ENCODE measurements around the gene NTN5. TPM values are rescaled to one million over a fixed set of nuclear protein-coding genes. Genes with fewer than 3 reads are reported as not detected.
"Not testable (repeated sequence)": the region's sequence is repeated elsewhere in the genome, so short reads cannot be mapped to it uniquely, and the experiment has no call there.

Gene NTN5
- total RNA-seq, 1 experiment from 2014 or later: 0.05 TPM

GRCh38 chr19:48657828-48658227 lies 15.0 kb downstream of the NTN5 start:
- in situ Hi-C loops (cut with HindIII; ENCODE audit: low pct_unique_long_range_greater_than_20kb, low sequenced_read_pairs); DNase-seq (ENCODE audit: low read depth, low spot score): not testable (repeated sequence)

GRCh38 chr19:48656840-48657474 lies 15.9 kb downstream of the NTN5 start:
- in situ Hi-C loops (cut with HindIII; ENCODE audit: low pct_unique_long_range_greater_than_20kb, low sequenced_read_pairs): no loop called here
- DNase-seq (ENCODE audit: low read depth, low spot score): no peak

GRCh38 chr19:48654299-48655059 lies 18.3 kb downstream of the NTN5 start:
- no peak for DNase-seq (ENCODE audit: low read depth, low spot score)
- in situ Hi-C loops (cut with HindIII; ENCODE audit: low pct_unique_long_range_greater_than_20kb, low sequenced_read_pairs): no loop called here

- DNase-seq (ENCODE audit: low read depth, low spot score): no peak
- in situ Hi-C loops (cut with HindIII; ENCODE audit: low pct_unique_long_range_greater_than_20kb, low sequenced_read_pairs): no loop called here
These were observed 21.2 kb downstream of the NTN5 start for GRCh38 chr19:48651683-48652048.

GRCh38 chr19:48650974-48651682 lies 21.7 kb downstream of the NTN5 start:
- in situ Hi-C loops (cut with HindIII; ENCODE audit: low pct_unique_long_range_greater_than_20kb, low sequenced_read_pairs): no loop called here

GRCh38 chr19:48648134-48648533 lies 24.7 kb downstream of the NTN5 start:
- in situ Hi-C loops (cut with HindIII; ENCODE audit: low pct_unique_long_range_greater_than_20kb, low sequenced_read_pairs): no loop called here
- no peak for DNase-seq (ENCODE audit: low read depth, low spot score)

More at GRCh38 chr19:48650974-48651682, 21.7 kb downstream of the NTN5 start:
- no peak for DNase-seq (ENCODE audit: low read depth, low spot score)

GRCh38 chr19:48646722-48647216 lies 26.0 kb downstream of the NTN5 start:
- in situ Hi-C loops (cut with HindIII; ENCODE audit: low pct_unique_long_range_greater_than_20kb, low sequenced_read_pairs): no loop called here
- DNase-seq (ENCODE audit: low read depth, low spot score): no peak

GRCh38 chr19:48646001-48646721 lies 26.7 kb downstream of the NTN5 start, which contains the start of gene CA11:
Gene CA11, minus strand, starts transcription at chr19:48646187. Its CDS starts 555 bp downstream, at chr19:48645632.
- peak; percentile 87 for DNase-seq (ENCODE audit: low read depth, low spot score)
- in situ Hi-C loops (cut with HindIII; ENCODE audit: low pct_unique_long_range_greater_than_20kb, low sequenced_read_pairs): no loop called here

GRCh38 chr19:48645620-48646000 lies 27.2 kb downstream of the NTN5 start:
- in situ Hi-C loops (cut with HindIII; ENCODE audit: low pct_unique_long_range_greater_than_20kb, low sequenced_read_pairs): no loop called here

GRCh38 chr19:48644839-48645619 lies 27.8 kb downstream of the NTN5 start:
- in situ Hi-C loops (cut with HindIII; ENCODE audit: low pct_unique_long_range_greater_than_20kb, low sequenced_read_pairs): no loop called here
- DNase-seq (ENCODE audit: low read depth, low spot score): peak; percentile 79

More at GRCh38 chr19:48645620-48646000, 27.2 kb downstream of the NTN5 start:
- peak; percentile 44 for DNase-seq (ENCODE audit: low read depth, low spot score)

GRCh38 chr19:48644355-48644754 lies 28.5 kb downstream of the NTN5 start:
- in situ Hi-C loops (cut with HindIII; ENCODE audit: low pct_unique_long_range_greater_than_20kb, low sequenced_read_pairs): no loop called here
- DNase-seq (ENCODE audit: low read depth, low spot score): no peak

- in situ Hi-C loops (cut with HindIII; ENCODE audit: low pct_unique_long_range_greater_than_20kb, low sequenced_read_pairs): no loop called here
- DNase-seq (ENCODE audit: low read depth, low spot score): no peak
These were observed 30.0 kb downstream of the NTN5 start for GRCh38 chr19:48642862-48643261.

- in situ Hi-C loops (cut with HindIII; ENCODE audit: low pct_unique_long_range_greater_than_20kb, low sequenced_read_pairs): no loop called here
- no peak for DNase-seq (ENCODE audit: low read depth, low spot score)
These were observed 31.0 kb downstream of the NTN5 start for GRCh38 chr19:48641850-48642249.

GRCh38 chr19:48639483-48640375 lies 33.1 kb downstream of the NTN5 start:
- DNase-seq (ENCODE audit: low read depth, low spot score): no peak
- in situ Hi-C loops (cut with HindIII; ENCODE audit: low pct_unique_long_range_greater_than_20kb, low sequenced_read_pairs): no loop called here

GRCh38 chr19:48638831-48639381 lies 33.9 kb downstream of the NTN5 start:
- DNase-seq (ENCODE audit: low read depth, low spot score): no peak
- in situ Hi-C loops (cut with HindIII; ENCODE audit: low pct_unique_long_range_greater_than_20kb, low sequenced_read_pairs): no loop called here

Measured in SK-MEL-5 (cell line).